Omental fat pad (tissue), 4 donors: ENCODE results near the gene IGSF9B. TPM values are rescaled to one million over a fixed set of nuclear protein-coding genes. Genes with fewer than 3 reads are reported as not detected.
A peak's percentile ranks its signal among the peaks of the same experiment; 100 is the strongest.

ENCODE experiments used
- ATAC-seq: fragments of 150-250 bp; one replicate; pipeline ENCODE4 v1.9.1; 2016; ENCODE audit warnings: mild to moderate bottlenecking, moderate library complexity; ENCODE audit not compliant: low FRiP score
- DNase-seq: peaks from one replicate; pipeline ENCODE4 v3.0.0-alpha.2; 2019; ENCODE audit warnings: low spot score
- total RNA-seq, 4 donors: library from RNA; depleted of rRNA; stranded (reverse); fragments of >200 nt; gene quantifications; one replicate each; pipeline ENCODE4 v1.1.0, GENCODE V29; 2016
- TF ChIP-seq, protein P1 (sequence below), 3 donors: fragments of 450-650 bp; IDR thresholded peaks; one replicate each; pipeline ENCODE4 v1.5.1; 2016 to 2017; ENCODE audit warnings: antibody characterized with exemption in 3 of 3, mild to moderate bottlenecking in 3 of 3, moderate library complexity in 2 of 3

Gene IGSF9B
- total RNA-seq, 4 donors from 2014 or later, result 2.0 to 29.7 (median 6.6) TPM

DNA sequence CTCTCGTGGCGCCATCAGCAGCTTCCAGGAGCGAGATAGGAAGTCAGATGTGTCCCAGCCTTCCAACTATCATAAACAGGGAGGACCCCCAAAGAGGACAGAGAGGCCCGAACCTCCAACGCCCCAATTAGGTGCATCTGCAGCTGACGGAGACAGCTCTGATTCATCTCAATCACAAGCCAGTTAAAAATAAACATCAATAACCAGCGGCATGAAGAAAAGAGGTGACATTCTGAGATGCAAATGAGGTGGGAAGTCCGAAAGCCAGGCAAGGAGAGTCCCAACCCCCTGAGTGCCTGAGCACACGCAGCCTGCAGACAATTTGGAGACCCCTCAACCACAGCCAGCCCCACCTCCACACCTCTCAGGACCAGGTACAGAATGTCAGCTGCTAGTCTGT lies 28.1 kb upstream of the IGSF9B start:
- TF ChIP-seq, protein P1, sequence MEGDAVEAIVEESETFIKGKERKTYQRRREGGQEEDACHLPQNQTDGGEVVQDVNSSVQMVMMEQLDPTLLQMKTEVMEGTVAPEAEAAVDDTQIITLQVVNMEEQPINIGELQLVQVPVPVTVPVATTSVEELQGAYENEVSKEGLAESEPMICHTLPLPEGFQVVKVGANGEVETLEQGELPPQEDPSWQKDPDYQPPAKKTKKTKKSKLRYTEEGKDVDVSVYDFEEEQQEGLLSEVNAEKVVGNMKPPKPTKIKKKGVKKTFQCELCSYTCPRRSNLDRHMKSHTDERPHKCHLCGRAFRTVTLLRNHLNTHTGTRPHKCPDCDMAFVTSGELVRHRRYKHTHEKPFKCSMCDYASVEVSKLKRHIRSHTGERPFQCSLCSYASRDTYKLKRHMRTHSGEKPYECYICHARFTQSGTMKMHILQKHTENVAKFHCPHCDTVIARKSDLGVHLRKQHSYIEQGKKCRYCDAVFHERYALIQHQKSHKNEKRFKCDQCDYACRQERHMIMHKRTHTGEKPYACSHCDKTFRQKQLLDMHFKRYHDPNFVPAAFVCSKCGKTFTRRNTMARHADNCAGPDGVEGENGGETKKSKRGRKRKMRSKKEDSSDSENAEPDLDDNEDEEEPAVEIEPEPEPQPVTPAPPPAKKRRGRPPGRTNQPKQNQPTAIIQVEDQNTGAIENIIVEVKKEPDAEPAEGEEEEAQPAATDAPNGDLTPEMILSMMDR (IDR thresholded peaks at IDR 0.05), result no peak
- DNase-seq (no peak), ATAC-seq (no peak)

DNA sequence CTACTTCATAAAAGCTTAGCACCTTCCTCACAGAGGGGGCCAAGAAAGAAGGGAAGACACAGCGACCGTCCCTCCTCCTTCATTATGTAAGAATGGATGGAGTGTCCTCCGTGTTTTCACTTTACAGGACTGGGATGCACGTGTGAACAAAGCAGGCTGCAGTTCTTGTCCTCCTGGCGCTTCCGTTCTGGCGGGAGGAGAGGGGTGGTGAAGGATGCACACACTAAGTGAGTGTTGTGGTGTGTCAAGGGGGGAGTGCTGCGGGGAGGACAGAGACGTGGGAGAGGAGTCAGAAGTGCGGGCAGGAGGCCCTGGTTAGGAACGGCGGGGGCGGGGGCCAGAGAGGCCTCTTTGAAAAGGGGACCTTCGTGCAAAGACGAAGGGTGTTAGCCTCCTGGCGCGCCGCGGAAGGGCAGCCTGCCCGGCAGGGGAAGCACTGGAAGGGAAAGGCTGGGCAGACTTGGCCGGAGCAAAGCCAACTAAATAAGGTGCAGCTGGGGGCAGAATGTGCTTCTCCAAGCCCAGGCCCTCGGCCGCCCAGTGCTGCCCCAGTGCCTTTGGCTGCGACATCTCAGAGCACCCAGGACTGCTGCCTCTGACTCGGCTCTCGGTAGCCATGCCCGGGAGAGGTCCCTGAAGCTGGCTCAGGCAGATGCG lies 27.0 kb upstream of the IGSF9B start:
- no peak for DNase-seq
- TF ChIP-seq, protein P1 (IDR thresholded peaks at IDR 0.05), result no peak
- no peak for ATAC-seq

DNA sequence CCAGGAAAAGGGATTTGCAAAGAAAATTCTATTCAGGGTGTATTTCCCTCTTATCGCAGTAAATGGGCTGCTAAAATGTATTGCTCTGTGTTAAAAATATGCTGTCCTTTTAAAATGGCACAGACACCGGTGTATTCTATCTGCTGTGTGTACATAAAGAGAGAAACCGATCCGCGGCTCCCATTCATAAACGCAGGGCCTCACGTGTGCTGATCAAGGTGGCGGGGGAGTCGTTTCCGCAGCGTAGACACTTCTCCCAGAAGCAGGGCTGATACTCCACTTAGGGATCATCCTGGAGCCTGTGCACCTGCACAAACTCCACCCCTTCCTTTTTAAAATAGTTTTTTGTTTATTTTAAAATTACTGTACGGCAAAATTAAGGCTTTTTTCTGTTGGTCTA lies 26.1 kb upstream of the IGSF9B start:
- ATAC-seq, result no peak

DNA sequence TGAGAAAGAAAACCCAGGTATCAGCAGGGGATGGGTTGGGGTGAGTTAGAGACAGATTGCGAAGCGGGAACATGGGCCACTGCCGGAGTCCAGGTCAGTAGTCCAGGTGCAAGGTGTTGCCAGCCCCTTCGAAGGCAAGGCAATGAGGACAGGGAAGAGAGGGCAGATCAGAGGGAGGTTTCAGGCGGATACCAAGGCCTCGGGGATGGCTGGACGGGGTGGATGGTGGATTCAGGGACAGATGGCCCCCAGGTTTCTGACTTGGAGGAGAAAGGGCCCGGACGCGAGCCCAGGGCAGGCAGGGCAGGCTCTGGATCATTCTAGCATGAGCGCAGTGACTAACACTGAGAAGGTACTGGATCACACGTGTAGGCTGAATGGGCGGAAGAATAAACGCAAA lies 25.4 kb upstream of the IGSF9B start:
- DNase-seq, result no peak
- ATAC-seq, result no peak
- TF ChIP-seq, protein P1 (IDR thresholded peaks at IDR 0.05), result no peak

More for the DNA sequence above, 26.1 kb upstream of the IGSF9B start:
- no peak for DNase-seq
- TF ChIP-seq, protein P1 (IDR thresholded peaks at IDR 0.05), result no peak

DNA sequence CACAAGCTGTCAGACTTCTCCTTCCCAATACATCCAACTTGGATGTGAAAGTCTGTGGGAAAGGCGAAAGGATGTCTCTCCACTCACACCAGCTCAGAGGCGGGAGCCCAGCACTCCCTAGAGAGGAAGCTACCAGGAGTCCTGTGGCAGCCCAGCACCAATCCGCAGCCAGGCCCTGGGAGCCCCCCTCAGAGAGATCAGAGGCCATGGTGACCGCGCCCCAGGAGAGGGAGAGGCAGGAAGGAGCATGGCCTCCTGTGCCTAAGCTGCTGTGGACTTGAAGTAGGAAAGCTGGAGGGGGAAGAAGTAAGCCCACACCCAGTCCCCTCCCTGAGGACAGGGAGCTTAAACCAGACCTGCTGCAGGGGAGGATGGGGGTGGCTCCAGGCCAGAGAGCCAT lies 24.4 kb upstream of the IGSF9B start:
- TF ChIP-seq, protein P1 (IDR thresholded peaks at IDR 0.05), result no peak
- ATAC-seq, result peak; percentile 22
- no peak for DNase-seq

DNA sequence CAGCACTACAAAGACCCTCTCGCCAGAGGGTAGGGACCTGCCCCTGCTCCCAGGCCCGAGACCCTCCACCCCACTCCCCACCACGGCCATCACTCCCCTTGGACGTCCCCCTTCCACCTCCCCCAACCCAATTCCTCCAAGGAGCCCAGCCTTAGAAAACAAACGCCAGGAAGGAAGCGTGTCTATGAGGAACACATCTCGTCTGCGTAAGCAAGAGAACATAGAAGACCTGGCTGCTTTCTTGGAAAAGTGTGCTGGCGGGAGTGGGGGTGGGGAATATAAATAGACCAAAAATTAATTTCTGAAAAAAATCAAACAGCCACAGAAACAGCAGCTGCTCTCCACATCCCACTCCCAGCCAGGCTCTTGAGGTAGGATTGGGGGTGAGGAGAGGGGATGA lies 23.9 kb upstream of the IGSF9B start:
- no peak for DNase-seq
- TF ChIP-seq, protein P1 (IDR thresholded peaks at IDR 0.05), result no peak
- no peak for ATAC-seq

DNA sequence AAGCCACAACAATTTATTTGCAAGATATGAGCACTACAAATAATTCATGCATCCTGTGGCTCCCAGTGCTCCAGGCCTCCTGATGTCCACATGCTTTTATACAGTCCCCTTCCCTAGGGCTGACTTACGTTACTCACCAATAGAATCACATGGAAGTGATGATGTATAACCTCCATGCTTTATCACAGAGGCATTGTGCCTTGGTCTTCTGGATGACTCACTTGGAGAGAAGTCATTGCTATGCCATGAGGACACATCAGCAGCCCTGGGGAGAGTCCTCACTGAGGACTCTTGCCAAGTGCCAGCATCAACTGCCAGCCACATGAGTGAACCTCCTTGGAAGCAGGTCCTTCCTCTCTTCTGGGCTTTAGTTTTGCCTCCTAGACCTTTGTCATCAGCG lies 22.0 kb upstream of the IGSF9B start:
- ATAC-seq (no peak), DNase-seq (no peak)
- TF ChIP-seq, protein P1 (IDR thresholded peaks at IDR 0.05), result no peak
